ENCODE measurements around the gene TAS2R14. TPM values are rescaled to one million over a fixed set of nuclear protein-coding genes. Genes with fewer than 3 reads are reported as not detected.
A peak's percentile ranks its signal among the peaks of the same experiment; 100 is the strongest.

TAS2R14 gene
- 0.74 and 2.0 TPM in 2 replicates for total RNA-seq

DNA sequence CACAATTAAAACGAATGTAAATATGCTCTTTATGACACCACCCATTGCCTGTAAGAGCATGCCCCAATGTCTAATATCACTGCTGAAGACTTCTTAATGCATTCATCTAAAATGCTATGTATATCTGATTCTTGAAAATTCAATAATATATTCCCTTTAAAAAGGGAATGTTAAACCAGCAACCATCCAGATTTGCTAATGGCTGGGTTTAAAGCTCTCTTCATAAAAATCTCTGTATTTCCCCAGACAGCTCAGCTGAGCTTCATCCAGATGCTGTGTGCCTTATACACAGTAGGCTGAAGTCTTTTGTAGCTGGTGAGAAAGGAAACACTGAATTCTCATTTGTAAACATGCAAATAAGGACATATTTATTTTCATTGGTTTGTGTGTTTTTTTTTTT is at the start of gene TAS2R14:
TAS2R14 (minus strand) TSS at position 101 of the 400 bp plus-strand sequence; CDS start at position 45, 56 bp downstream.
- DNase-seq = no peak

GRCh38 chr12:10986812-10987211 is 47.7 kb upstream of the TAS2R14 start, which contains the start of gene TAS2R50:
TSS of gene TAS2R50 (minus strand) at chr12:10986912. CDS start at chr12:10986860, 52 bp downstream.
- no peak for DNase-seq

DNA sequence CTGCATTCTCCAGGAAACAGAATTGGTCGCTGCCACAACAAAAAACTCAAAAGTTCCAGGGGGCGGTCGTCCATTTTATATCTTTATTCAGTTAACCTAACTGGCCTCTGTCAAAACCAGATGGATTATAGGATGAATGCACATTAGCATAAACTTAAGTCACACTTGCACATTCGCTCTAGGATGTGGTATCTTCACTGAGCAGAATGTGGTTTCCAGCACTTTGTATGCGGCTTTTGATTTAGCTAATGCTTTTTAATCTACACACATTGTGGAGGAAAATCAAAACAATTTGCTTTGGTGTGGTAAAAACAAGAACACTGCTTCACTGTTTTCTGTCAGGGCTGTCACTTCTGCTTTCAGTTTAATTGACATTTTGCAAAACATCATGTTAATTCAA is 43.2 kb upstream of the TAS2R14 start:
- DNase-seq = no peak

DNA sequence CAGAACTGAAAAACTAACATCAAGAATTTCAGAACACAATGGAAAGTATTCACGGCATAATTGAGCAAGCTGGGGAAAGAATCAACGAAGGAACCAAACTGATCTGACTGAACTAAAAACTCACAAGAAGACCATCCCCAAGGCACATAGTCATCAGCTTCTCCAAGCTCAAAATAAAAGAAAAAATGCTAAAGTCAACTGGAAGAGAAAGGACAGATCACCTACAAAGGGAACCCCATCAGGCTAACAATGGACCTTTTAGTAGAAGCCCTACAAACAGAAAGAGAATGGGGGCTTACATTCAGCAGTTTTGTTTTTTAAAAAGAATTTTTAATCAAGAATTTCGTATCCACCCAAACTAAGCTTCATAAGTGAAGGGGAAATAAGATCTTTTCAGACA is 35.9 kb upstream of the TAS2R14 start:
- no peak for DNase-seq

DNA sequence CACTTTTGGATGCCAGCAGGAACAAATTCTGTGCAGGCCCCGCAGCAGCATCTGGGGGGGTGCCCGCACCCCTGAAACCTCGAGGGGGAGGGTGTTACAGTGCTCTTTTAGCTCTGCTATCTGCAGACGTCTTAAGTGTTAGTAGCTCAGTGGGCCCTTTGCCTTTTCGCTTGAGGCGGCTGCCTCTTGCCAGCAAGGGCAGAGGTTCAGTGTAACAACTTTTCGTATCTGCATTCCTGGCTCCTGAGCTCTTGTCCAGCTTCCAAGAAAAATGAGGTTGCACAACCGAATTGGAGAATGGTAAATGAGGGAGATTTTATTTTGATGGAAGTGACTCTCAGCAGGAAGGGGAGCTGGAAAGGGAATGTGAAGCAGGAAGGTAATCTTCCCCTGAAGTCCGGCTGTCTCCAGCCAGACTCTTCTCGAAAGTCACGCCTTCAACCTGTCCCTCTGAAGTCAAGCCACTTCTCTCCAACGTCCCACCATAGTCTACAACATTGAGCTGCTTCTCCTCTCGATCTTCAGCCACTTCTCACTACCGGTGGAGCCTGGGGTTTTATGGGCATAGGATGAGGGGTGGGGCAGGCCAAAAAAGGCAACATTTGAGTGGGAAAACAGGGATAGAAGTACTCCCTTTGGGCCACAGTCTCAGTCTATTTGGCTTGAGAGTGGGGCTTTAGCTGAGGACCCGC is 29.8 kb upstream of the TAS2R14 start:
- DNase-seq = peak; percentile 26

GRCh38 chr12:10967409-10967808 is 28.3 kb upstream of the TAS2R14 start:
- DNase-seq = peak; percentile 64

DNA sequence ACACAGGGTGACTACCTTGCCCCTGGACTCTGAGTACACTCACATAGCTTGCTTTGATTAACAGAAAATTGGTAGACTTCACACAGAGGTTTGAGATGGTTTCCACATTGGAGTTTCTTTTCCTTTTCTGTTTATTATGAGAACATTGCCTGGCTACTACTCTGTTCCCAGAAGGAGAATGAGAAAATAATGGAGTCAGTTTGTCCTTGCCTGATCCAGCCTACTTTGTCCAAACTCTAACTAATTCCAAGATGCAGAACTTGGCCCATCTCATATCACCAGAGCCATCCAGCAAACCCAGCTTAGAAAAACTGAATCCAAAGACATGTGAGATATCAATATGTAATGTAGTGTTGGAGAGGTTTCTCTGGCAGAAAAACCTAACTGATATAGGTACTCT is 27.3 kb upstream of the TAS2R14 start:
- no peak for DNase-seq

DNA sequence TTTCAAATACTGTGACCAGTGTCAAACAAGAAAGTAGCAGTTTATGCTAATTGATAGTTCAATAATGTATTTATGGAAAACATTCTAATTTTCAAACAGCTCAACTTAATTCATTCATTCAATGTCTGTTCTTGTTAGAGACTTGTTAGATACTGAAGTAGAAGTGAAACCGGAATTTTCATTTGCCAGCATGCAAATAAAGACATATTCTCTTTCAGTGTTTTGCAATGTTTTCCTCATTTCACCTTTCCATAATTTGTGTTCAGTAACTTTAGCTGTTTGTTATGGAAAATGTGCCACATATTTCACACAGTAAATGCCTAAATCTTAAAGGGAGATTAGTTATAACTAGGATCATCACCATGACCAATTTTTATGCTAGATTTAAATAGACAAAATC is 26.4 kb upstream of the TAS2R14 start:
- no peak for DNase-seq

DNA sequence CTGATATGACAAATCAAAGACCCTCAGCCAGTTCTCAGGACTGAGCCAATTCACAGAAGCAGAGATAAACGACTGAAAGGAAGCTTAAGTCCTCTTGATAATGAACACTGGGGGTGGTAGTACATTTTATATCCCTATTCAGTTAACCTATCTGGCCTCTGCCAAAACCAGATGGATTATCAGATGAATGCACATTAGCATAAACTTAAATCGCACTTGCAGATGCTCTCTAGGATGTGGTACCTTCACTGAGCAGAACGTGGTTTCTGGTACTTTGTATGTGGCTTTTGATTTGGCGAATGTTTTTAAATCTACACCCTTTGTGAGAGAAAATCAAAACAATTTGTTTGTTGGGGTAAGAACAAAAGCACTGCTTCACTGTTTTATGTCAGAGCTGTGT is 21.1 kb upstream of the TAS2R14 start:
- DNase-seq = no peak

DNA sequence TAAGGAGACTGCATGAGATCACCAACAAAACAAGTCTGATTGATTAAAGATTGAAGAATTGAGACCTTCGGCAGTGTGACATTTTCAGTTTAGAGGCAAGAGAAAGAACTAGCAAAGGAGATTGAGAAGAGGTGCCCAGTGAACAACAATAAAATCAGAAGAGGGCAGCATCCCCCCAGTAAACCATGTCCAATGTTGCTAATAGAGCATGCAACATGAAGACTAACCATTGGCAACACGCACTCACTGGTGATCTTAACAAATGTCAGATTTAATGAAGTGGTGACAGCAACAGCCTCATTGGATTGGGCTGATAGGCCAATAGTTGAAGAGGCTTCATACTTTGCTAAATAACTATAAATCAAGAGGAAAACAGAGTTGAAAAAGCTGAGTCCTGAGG is 20.7 kb upstream of the TAS2R14 start:
- peak; percentile 41 for DNase-seq

DNA sequence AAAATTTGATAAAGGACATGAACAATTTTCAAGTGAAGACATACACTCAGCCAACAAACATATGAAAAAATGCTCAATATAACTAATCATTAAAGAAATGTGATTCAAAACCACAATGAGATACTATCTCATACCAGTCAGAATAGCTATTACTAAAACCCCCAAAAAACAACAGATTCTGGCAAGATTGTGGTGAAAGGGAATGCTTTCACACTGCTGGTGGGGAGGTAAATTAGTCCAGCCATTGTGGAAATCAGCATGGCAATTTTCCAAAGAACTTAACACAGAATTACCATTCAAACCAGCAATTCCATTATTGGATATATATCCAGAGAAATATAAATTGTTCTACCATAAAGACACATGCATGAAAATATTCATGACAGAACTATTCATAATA is 18.7 kb upstream of the TAS2R14 start:
- no peak for DNase-seq

- DNase-seq = no peak
Observed at GRCh38 chr12:10956085-10956484, 17.0 kb upstream of the TAS2R14 start.

- no peak for DNase-seq
Observed at GRCh38 chr12:10952645-10953044, 13.6 kb upstream of the TAS2R14 start.

GRCh38 chr12:10943167-10943566 is 4.1 kb upstream of the TAS2R14 start:
- DNase-seq = no peak

GRCh38 chr12:10941916-10942607 is 3.0 kb upstream of the TAS2R14 start:
- no peak for DNase-seq

- no peak for DNase-seq
Observed at GRCh38 chr12:10941369-10941768, 2.3 kb upstream of the TAS2R14 start.

GRCh38 chr12:10940389-10940788 is 1.3 kb upstream of the TAS2R14 start:
- no peak for DNase-seq

- DNase-seq = no peak
Observed at GRCh38 chr12:10936506-10936905, 2.6 kb downstream of the TAS2R14 start.

DNA sequence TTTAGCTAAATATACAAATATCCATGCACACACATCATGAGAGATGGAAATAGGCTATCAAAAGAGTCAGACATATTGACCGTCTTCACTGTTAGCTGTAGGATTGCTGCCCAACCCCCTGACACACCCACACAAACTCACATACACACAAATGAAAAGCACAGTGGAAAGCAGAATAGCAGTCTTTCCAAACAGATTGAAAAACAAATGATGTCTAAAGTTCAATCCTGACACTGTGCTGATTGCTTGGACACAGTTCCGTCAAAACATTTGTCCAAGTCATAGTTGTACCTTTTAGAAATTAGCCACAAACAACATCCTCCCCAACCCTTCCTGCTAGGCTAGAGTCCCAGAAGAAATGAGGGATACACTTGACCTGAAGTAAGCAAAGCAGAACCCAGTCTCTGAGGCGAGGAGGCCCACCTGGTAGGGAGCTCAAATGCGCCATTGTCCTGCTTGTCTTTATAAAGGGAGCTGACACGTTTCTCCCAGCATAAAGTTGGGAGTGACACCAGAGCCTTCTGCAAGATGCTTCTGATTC is 10.2 kb downstream of the TAS2R14 start, which contains the start of gene PRH2:
PRH2 (plus strand) TSS at position 491 of the 541 bp plus-strand sequence; CDS start at position 529, 38 bp downstream.
- DNase-seq = no peak

GRCh38 chr12:10926269-10926668 is 12.8 kb downstream of the TAS2R14 start:
- DNase-seq = no peak

GRCh38 chr12:10919809-10920208 is 19.3 kb downstream of the TAS2R14 start:
- DNase-seq = no peak

GRCh38 chr12:10910380-10910779 is 28.7 kb downstream of the TAS2R14 start:
- no peak for DNase-seq

GRCh38 chr12:10909462-10909861 is 29.6 kb downstream of the TAS2R14 start, which contains the start of gene TAS2R13:
TSS of gene TAS2R13 (minus strand) at chr12:10909562. CDS start at chr12:10909298, 264 bp downstream.
- no peak for DNase-seq

DNA sequence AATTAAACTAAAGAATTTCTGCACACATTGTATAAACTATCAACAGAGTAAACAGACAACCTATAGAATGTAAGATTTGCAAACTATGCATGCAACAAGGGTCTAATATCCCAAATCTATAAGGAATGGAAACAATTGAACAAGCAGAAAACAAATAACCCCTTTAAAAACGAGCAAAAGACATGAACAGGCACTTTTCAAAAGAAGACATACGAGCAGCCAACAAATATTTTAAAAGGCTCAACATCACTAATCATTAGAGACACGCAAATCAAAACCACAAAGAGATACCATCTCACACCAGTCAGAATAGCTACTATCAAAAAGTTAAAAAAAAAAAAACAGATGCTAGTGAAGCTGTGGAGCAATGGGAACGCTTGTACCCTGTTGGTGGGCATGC is 34.4 kb downstream of the TAS2R14 start:
- DNase-seq = no peak
